ENCODE results near the gene NAV2. TPM values are rescaled to one million over a fixed set of nuclear protein-coding genes. Genes with fewer than 3 reads are reported as not detected.

Gene NAV2
- total RNA-seq, 1 experiment from 2014 or later = 2.1 TPM

DNA sequence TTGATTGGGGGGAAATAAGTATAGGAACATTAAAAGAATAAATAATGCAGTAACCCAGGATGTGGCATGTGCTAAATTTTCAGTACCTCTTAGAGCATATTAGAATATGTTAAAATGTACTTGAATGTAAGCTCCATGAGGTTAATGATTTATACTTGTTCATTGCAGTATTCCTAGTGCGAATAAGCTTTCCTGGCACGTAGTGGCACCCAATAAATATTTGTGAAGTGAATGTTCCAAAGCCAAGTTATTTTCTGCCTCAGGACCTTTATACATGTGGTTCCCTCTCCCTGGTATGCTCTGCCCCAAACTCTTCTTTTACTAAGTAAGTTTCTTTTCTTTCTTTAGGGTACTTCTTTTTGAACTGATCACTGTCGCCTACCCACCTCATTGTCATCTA, 328.9 kb downstream of the NAV2 start (continued):
- no peak for TF ChIP-seq ZBTB33 (IDR thresholded peaks at IDR 0.05; ENCODE audit: extremely low read depth, insufficient replicate concordance, low read length)
- no peak for TF ChIP-seq TCF7L2 (IDR thresholded peaks at IDR 0.05; ENCODE audit: borderline replicate concordance, extremely low read depth, insufficient read depth, insufficient read length)
- TF ChIP-seq ZFX (IDR thresholded peaks at IDR 0.05) = no peak
- no peak for TF ChIP-seq ATF3 (IDR thresholded peaks at IDR 0.05)
- TF ChIP-seq SP1 (IDR thresholded peaks at IDR 0.05; ENCODE audit: low read depth) = no peak
- TF ChIP-seq ZNF274 (IDR thresholded peaks at IDR 0.05; ENCODE audit: low read depth, low read length) = no peak
- TF ChIP-seq EZH2 (IDR thresholded peaks at IDR 0.05) = no peak
- TF ChIP-seq MAX (IDR thresholded peaks at IDR 0.05) = no peak
- TF ChIP-seq SRF (IDR thresholded peaks at IDR 0.05; ENCODE audit: low read depth) = no peak
- no peak for TF ChIP-seq CEBPB (IDR thresholded peaks at IDR 0.05; ENCODE audit: low read depth)
- TF ChIP-seq POLR2AphosphoS5 (IDR thresholded peaks at IDR 0.05; ENCODE audit: low read depth, low read length) = no peak

- ATAC-seq (no peak), DNase-seq (ENCODE audit: low read depth, low spot score) (no peak)
- Histone ChIP-seq H3K4me1 (ENCODE audit: control insufficient read depth in 1 of 2, insufficient read depth in 2 of 2, low read length in 2 of 2) (no peaks in the 10 kb centered on the region), H3K36me3 (ENCODE audit: control insufficient read depth in 1 of 2, insufficient read depth in 2 of 2, low read length in 2 of 2) (no peaks in the 10 kb centered on the region), H3K9me3 (ENCODE audit: control insufficient read depth in 1 of 2, insufficient read depth in 1 of 2, low read depth in 1 of 2, low read length in 2 of 2) (no peaks in the 10 kb centered on the region), H4K20me1 (ENCODE audit: insufficient read depth) (no peaks in the 10 kb centered on the region), H3K27ac (ENCODE audit: low read depth, low read length) (no peak overlapping the region), H2AFZ (ENCODE audit: low read depth, low read length, poor library complexity, severe bottlenecking) (no peak overlapping the region), H3K4me2 (ENCODE audit: low read length) (no peak overlapping the region), H3K9ac (ENCODE audit: low read length) (no peak overlapping the region), H3K9me2 (ENCODE audit: insufficient read depth) (no peaks in the 10 kb centered on the region), H3K79me2 (ENCODE audit: insufficient read depth, low read length) (no peaks in the 10 kb centered on the region), H3K27me3 (ENCODE audit: insufficient read depth, low read length) (peaks cover 8% of the 10 kb centered on the region; the same call in 1 of the 2 replicates), H3K4me3 (replicated peaks in 1 of 2; ENCODE audit: low read depth in 1 of 2, low read length in 2 of 2) (no peak overlapping the region)
- intact Hi-C loops (cut with micrococcal nuclease) = no loop called here
- BruUV-seq (replicated peaks) = no TSS peak
- CTCF ChIA-PET = no interaction called here
- RAD21 ChIA-PET (ENCODE audit: low non-redundant PET in 1 of 2, low total read pairs in 2 of 2, uncharacterized antibody in 2 of 2, unreplicated experiment in 2 of 2) = no interaction called here
- POLR2A ChIA-PET = no interaction called here
- TF ChIP-seq ZNF274 (IDR thresholded peaks at IDR 0.05; ENCODE audit: low read depth, low read length) = no peak
Measured at GRCh38 chr11:20042045-20042639, 329.5 kb downstream of the NAV2 start.

All from HCT116 (cell line).